Posterior cingulate gyrus (tissue), 11 donors: Measurements from ENCODE around the gene SYMPK.
"Not testable (repeated sequence)": the region's sequence is repeated elsewhere in the genome, so short reads cannot be mapped to it uniquely, and the experiment has no call there.

Source experiments
- DNase-seq, 10 donors: peaks; one replicate each; pipeline versions ENCODE4 v3.0.0 to v3.0.0-alpha.2; 2020 to 2021; ENCODE audit warnings: mixed read lengths in 3 of 10
- intact Hi-C: fragments of 100-400 bp; cut with DNase I; formaldehyde crosslinking; loops from one replicate; pipeline ENCODE4 v1.15.1; 2023

The SYMPK gene

GRCh38 chr19:45815481-45816216 is 47.3 kb downstream of the SYMPK start:
- intact Hi-C loops: no loop called here
- no peak for DNase-seq

- intact Hi-C loops: no loop called here
- DNase-seq: no peak
These were observed 48.0 kb downstream of the SYMPK start, which contains the start of gene RSPH6A for GRCh38 chr19:45814851-45815480. TSS of gene RSPH6A (minus strand) at chr19:45815308. CDS start at chr19:45815176, 132 bp downstream.

- no peak for DNase-seq
- intact Hi-C loops: no loop called here
These were observed 48.7 kb downstream of the SYMPK start for GRCh38 chr19:45814166-45814780.

- intact Hi-C loops: no loop called here
- no peak for DNase-seq
These were observed 50.6 kb downstream of the SYMPK start for GRCh38 chr19:45812297-45812696.

GRCh38 chr19:45809643-45810159 is 53.2 kb downstream of the SYMPK start:
- intact Hi-C loops: no loop called here

GRCh38 chr19:45805719-45806118 is 57.2 kb downstream of the SYMPK start:
- intact Hi-C loops: no loop called here
- no peak for DNase-seq

More at GRCh38 chr19:45809643-45810159, 53.2 kb downstream of the SYMPK start:
- DNase-seq: no peak

- DNase-seq: no peak
- intact Hi-C loops: no loop called here
These were observed 58.1 kb downstream of the SYMPK start for GRCh38 chr19:45804959-45805230.

GRCh38 chr19:45804140-45804958 is 58.6 kb downstream of the SYMPK start:
- intact Hi-C loops: no loop called here
- no peak for DNase-seq

- intact Hi-C loops: no loop called here
- no peak for DNase-seq
These were observed 61.3 kb downstream of the SYMPK start for GRCh38 chr19:45801603-45802175.

GRCh38 chr19:45800070-45800553 is 62.8 kb downstream of the SYMPK start:
- peak in 1 of 10 donors; percentile 80 for DNase-seq
- intact Hi-C loops: no loop called here

- not testable (repeated sequence) for DNase-seq
- intact Hi-C loops: loop anchor here (1.0 kb wide), 1 partner anchor 29 kb away; no protein-coding TSS in a partner anchor
These were observed 63.4 kb downstream of the SYMPK start for GRCh38 chr19:45799541-45799940.

GRCh38 chr19:45798995-45799517 is 63.9 kb downstream of the SYMPK start:
- intact Hi-C loops: loop anchor here (1.0 kb wide), 1 partner anchor 29 kb away; no protein-coding TSS in a partner anchor
- peak in 6 of 10 donors; percentile 53 to 87 (median 68) for DNase-seq

GRCh38 chr19:45794627-45795026 is 68.3 kb downstream of the SYMPK start:
- intact Hi-C loops: no loop called here
- no peak for DNase-seq

- intact Hi-C loops: no loop called here
- no peak for DNase-seq
These were observed 69.1 kb downstream of the SYMPK start for GRCh38 chr19:45793876-45794275.

GRCh38 chr19:45793178-45793564 is 69.8 kb downstream of the SYMPK start:
- intact Hi-C loops: no loop called here
- no peak for DNase-seq

GRCh38 chr19:45792470-45793177 is 70.3 kb downstream of the SYMPK start, which contains the start of gene DMWD:
TSS of gene DMWD (minus strand) at chr19:45792845. CDS start at chr19:45792756, 89 bp downstream.
- DNase-seq: peak; percentile 100
- intact Hi-C loops: no loop called here

- intact Hi-C loops: no loop called here
- DNase-seq: no peak
These were observed 71.0 kb downstream of the SYMPK start for GRCh38 chr19:45791744-45792469.

GRCh38 chr19:45790942-45791341 is 72.0 kb downstream of the SYMPK start:
- DNase-seq: no peak
- intact Hi-C loops: no loop called here
